A549 (cell line): ENCODE measurements around the gene MTSS2.

Experiments
- CBX2 ChIP-seq: fragments of 200-600 bp; sonication (generic); IDR thresholded peaks from 2 replicates; pipeline ENCODE4 v1.6.1; 2016; ENCODE audit warnings: low read depth, mild to moderate bottlenecking, borderline replicate concordance
- POLR2A ChIP-seq: IDR thresholded peaks from 2 replicates; pipeline ENCODE4 v1.6.1; 2012; ENCODE audit warnings: mild to moderate bottlenecking, low read length
- POLR2AphosphoS2 ChIP-seq: conservative IDR thresholded peaks from 2 replicates; pipeline ENCODE4 v1.6.1; 2012; ENCODE audit warnings: low read length, improper control_type of control experiment, inconsistent platforms
- TF ChIP-seq, protein P1 (sequence below): fragments of >200 bp; sonication (Bioruptor Twin); formaldehyde crosslinking; IDR thresholded peaks from 3 replicates; pipeline ENCODE4 v1.5.1; 2016
- TF ChIP-seq, protein P2 (sequence below): fragments of 450-650 bp; IDR thresholded peaks from 2 replicates; pipeline ENCODE4 v1.6.1; 2014; ENCODE audit warnings: antibody characterized with exemption
- TF ChIP-seq, protein P3 (sequence below): fragments of 150-350 bp; IDR thresholded peaks from 2 replicates; pipeline ENCODE4 v1.6.1; 2014; ENCODE audit warnings: low read depth, mild to moderate bottlenecking, low read length

DNA sequence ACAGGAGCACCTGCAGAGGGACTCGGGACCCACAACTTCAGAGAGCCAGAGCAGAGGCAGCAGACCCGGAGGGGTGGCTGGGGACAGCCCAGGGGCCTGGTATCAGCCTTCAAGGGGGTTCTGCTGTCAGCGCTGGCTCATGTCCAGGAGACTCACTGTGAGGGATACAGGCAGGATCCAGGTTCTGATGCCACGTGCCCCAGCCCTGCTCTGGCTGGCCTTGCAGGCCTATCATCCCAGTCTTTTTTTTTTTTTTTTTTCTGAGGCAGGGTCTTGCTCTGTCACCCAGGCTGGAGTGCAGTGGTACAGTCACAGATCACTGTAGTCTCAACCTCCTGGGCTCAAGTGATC lies 9.0 kb upstream of the MTSS2 start:
- no peak for TF ChIP-seq POLR2A
- no peak for TF ChIP-seq CBX2
- TF ChIP-seq, protein P1, sequence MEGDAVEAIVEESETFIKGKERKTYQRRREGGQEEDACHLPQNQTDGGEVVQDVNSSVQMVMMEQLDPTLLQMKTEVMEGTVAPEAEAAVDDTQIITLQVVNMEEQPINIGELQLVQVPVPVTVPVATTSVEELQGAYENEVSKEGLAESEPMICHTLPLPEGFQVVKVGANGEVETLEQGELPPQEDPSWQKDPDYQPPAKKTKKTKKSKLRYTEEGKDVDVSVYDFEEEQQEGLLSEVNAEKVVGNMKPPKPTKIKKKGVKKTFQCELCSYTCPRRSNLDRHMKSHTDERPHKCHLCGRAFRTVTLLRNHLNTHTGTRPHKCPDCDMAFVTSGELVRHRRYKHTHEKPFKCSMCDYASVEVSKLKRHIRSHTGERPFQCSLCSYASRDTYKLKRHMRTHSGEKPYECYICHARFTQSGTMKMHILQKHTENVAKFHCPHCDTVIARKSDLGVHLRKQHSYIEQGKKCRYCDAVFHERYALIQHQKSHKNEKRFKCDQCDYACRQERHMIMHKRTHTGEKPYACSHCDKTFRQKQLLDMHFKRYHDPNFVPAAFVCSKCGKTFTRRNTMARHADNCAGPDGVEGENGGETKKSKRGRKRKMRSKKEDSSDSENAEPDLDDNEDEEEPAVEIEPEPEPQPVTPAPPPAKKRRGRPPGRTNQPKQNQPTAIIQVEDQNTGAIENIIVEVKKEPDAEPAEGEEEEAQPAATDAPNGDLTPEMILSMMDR, result no peak
- TF ChIP-seq POLR2AphosphoS2, result no peak
- TF ChIP-seq, protein P2, sequence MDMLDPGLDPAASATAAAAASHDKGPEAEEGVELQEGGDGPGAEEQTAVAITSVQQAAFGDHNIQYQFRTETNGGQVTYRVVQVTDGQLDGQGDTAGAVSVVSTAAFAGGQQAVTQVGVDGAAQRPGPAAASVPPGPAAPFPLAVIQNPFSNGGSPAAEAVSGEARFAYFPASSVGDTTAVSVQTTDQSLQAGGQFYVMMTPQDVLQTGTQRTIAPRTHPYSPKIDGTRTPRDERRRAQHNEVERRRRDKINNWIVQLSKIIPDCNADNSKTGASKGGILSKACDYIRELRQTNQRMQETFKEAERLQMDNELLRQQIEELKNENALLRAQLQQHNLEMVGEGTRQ, result no peak
- TF ChIP-seq, protein P3, sequence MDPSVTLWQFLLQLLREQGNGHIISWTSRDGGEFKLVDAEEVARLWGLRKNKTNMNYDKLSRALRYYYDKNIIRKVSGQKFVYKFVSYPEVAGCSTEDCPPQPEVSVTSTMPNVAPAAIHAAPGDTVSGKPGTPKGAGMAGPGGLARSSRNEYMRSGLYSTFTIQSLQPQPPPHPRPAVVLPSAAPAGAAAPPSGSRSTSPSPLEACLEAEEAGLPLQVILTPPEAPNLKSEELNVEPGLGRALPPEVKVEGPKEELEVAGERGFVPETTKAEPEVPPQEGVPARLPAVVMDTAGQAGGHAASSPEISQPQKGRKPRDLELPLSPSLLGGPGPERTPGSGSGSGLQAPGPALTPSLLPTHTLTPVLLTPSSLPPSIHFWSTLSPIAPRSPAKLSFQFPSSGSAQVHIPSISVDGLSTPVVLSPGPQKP, result no peak
